COR-L47 (cell line): ENCODE results near the gene EFNA3.
"Not testable (repeated sequence)": the region's sequence is repeated elsewhere in the genome, so short reads cannot be mapped to it uniquely, and the experiment has no call there.

ENCODE experiments used
- DNase-seq: peaks from one replicate; lab custom pipeline; 2025; lab: John Stamatoyannopoulos, UW

Gene EFNA3

GRCh38 chr1:155110826-155111225 lies 32.2 kb downstream of the EFNA3 start:
- DNase-seq: no peak

- no peak for DNase-seq
These were observed 34.9 kb downstream of the EFNA3 start for GRCh38 chr1:155113450-155113980.

- DNase-seq: no peak
These were observed 37.6 kb downstream of the EFNA3 start for GRCh38 chr1:155116113-155116764.

- DNase-seq: peak; percentile 26
These were observed 39.0 kb downstream of the EFNA3 start for GRCh38 chr1:155117610-155118009.

- DNase-seq: not testable (repeated sequence)
These were observed 39.5 kb downstream of the EFNA3 start for GRCh38 chr1:155118090-155118489.

- no peak for DNase-seq
These were observed 41.6 kb downstream of the EFNA3 start for GRCh38 chr1:155120253-155120652.

- DNase-seq: no peak
These were observed 42.6 kb downstream of the EFNA3 start for GRCh38 chr1:155121249-155121648.

GRCh38 chr1:155122308-155122707 lies 43.7 kb downstream of the EFNA3 start:
- no peak for DNase-seq

GRCh38 chr1:155123801-155124200 lies 45.2 kb downstream of the EFNA3 start:
- no peak for DNase-seq

- no peak for DNase-seq
These were observed 46.1 kb downstream of the EFNA3 start for GRCh38 chr1:155124503-155125463.

GRCh38 chr1:155125511-155125945 lies 46.9 kb downstream of the EFNA3 start:
- no peak for DNase-seq

GRCh38 chr1:155125946-155126555 lies 47.4 kb downstream of the EFNA3 start:
- no peak for DNase-seq

GRCh38 chr1:155126556-155127104 lies 48.0 kb downstream of the EFNA3 start:
- peak; percentile 32 for DNase-seq

- peak; percentile 13 for DNase-seq
These were observed 48.7 kb downstream of the EFNA3 start, which contains the start of gene EFNA1 for GRCh38 chr1:155127105-155127966. EFNA1 (plus strand) TSS chr1:155127876; CDS start chr1:155127978, 102 bp downstream.

GRCh38 chr1:155127967-155128754 lies 49.5 kb downstream of the EFNA3 start:
- no peak for DNase-seq

GRCh38 chr1:155128755-155129473 lies 50.3 kb downstream of the EFNA3 start:
- DNase-seq: no peak

- DNase-seq: no peak
These were observed 51.8 kb downstream of the EFNA3 start for GRCh38 chr1:155130272-155131006.

- no peak for DNase-seq
These were observed 52.6 kb downstream of the EFNA3 start for GRCh38 chr1:155131285-155131684.

GRCh38 chr1:155131856-155132255 lies 53.2 kb downstream of the EFNA3 start:
- no peak for DNase-seq
